ENCODE data around the gene PLCB4.

PLCB4 gene

DNA sequence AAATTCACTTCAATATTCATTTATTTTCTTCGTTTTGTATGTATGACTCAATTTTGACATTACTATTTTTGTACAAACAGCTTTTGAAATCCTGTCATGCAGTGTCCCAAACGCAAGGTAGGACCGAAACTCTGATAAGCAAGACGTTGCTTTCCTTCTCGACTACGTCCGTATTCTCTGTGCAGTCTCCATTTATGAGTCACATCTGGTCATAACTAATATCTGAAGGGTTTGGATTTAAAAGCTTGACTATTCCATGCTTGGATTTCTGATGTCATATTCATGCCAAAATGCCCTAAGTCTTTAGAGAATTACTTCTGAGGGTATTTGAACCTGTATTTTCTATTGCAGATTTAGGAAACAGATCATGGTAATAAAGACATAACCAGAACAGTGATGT is 407.8 kb downstream of the PLCB4 start:
- in situ Hi-C loops (cut with MboI; ENCODE audit: low sequenced_read_pairs, unreplicated experiment): no loop called here
- TF ChIP-seq CTCF (IDR thresholded peaks at IDR 0.05; ENCODE audit: borderline replicate concordance, control extremely low read depth, extremely low read depth, insufficient read depth, missing control alignments): no peak
- no peak for DNase-seq (ENCODE audit: low spot score)

DNA sequence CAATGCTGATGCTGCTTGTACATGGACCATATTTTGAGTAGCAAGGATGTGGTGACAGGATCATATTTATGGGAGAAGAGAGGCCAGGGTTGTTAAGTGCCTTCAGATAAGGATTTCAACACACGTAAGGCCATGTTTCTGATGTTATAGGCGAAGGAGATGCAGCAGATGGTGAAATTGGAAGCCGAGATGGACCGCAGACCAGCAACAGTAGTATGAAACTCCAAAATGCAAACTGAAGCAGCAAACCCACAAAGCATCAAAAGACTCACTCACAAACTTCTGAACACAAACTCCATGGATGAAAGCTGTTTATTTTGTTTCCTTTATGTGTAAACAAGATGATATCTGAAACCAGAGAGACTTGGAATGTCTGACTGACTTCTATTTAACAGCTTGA is 409.9 kb downstream of the PLCB4 start:
- no peak for DNase-seq (ENCODE audit: low spot score)
- TF ChIP-seq CTCF (IDR thresholded peaks at IDR 0.05; ENCODE audit: borderline replicate concordance, control extremely low read depth, extremely low read depth, insufficient read depth, missing control alignments): no peak
- in situ Hi-C loops (cut with MboI; ENCODE audit: low sequenced_read_pairs, unreplicated experiment): no loop called here

DNA sequence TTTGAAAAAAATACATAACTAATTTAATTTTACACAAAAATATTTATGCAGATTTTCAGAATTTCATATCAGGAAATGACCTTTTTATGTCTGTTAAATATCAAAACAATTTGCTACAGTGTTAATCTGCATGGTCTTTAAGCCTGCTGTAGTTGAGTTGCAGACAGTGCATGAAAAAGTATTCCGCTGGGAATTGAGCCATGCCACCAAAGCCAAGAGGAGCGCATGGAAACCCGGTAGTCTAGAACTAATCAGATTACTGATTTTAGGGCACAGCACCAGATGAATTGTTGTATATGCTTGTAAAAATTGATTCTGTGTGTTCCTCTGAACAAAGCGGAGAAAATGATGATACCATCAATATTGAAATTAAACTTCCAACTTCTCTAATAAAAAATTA is 411.2 kb downstream of the PLCB4 start:
- in situ Hi-C loops (cut with MboI; ENCODE audit: low sequenced_read_pairs, unreplicated experiment): no loop called here
- no peak for DNase-seq (ENCODE audit: low spot score)
- TF ChIP-seq CTCF (IDR thresholded peaks at IDR 0.05; ENCODE audit: borderline replicate concordance, control extremely low read depth, extremely low read depth, insufficient read depth, missing control alignments): no peak

DNA sequence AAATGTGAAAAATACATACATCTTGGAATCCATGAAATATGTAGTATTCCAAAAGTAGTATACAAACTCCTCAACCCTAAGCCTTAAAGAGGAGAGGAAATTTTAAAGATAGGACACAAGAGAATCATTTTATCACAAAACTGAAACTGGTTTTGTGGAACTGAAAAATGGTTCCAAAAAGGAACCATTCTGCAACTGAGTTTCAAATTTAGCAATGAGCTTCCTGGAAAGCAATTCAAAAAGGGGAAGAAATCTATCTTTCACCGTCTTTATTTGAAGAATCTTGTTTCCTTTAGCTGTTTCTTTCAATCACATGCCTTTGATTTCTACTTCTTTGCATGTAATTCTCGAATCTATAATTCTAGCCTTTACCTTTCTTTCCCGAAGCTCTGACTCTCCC is 413.3 kb downstream of the PLCB4 start:
- no peak for TF ChIP-seq CTCF (IDR thresholded peaks at IDR 0.05; ENCODE audit: borderline replicate concordance, control extremely low read depth, extremely low read depth, insufficient read depth, missing control alignments)
- DNase-seq (ENCODE audit: low spot score): no peak
- in situ Hi-C loops (cut with MboI; ENCODE audit: low sequenced_read_pairs, unreplicated experiment): no loop called here

DNA sequence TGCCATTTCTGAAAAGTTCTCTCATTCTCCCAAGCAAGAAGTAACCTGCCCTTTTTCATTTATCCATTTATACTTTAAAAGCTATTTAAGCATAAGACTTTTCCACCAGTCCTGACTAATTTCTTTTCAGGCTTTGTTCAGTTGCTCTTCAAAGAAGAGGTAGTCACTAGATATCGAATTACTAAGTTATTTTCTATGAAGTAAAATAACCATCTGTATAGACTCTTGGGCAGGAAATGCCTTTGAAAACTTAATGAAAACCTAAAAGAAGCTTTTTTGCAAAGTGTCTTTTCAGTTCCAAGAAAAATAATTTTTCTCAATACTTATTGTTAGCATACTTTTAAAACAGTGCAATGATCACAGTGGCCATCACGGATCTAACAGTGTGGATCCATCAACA is 414.2 kb downstream of the PLCB4 start:
- DNase-seq (ENCODE audit: low spot score): no peak
- TF ChIP-seq CTCF (IDR thresholded peaks at IDR 0.05; ENCODE audit: borderline replicate concordance, control extremely low read depth, extremely low read depth, insufficient read depth, missing control alignments): no peak
- in situ Hi-C loops (cut with MboI; ENCODE audit: low sequenced_read_pairs, unreplicated experiment): no loop called here

- no peak for TF ChIP-seq CTCF (IDR thresholded peaks at IDR 0.05; ENCODE audit: borderline replicate concordance, control extremely low read depth, extremely low read depth, insufficient read depth, missing control alignments)
- no peak for DNase-seq (ENCODE audit: low spot score)
- in situ Hi-C loops (cut with MboI; ENCODE audit: low sequenced_read_pairs, unreplicated experiment): no loop called here
These were observed 416.9 kb downstream of the PLCB4 start for GRCh38 chr20:9485614-9486340.
